ENCODE measurements around the gene SAMD4A. TPM values are rescaled to one million over a fixed set of nuclear protein-coding genes. Genes with fewer than 3 reads are reported as not detected.

SAMD4A gene
- total RNA-seq, 2 experiments from 2014 or later: 0.06 to 1.0 TPM

GRCh38 chr14:54610051-54610977 is 43.4 kb downstream of the SAMD4A start:
- intact Hi-C loops (cut with micrococcal nuclease; ENCODE audit: unreplicated experiment): no loop called here
- no TSS peak for BruUV-seq (replicated peaks)
- DNase-seq (ENCODE audit: low spot score): no peak
- Histone ChIP-seq H4K20me1 (ENCODE audit: insufficient read depth, low read length) (no peaks in the 10 kb centered on the region), H3K27ac (ENCODE audit: low read depth, low read length, poor library complexity, severe bottlenecking) (no peak overlapping the region), H3K9me2 (ENCODE audit: insufficient read depth, low read length) (no peaks in the 10 kb centered on the region), H2AFZ (ENCODE audit: low read length) (no peak overlapping the region), H3K36me3 (ENCODE audit: insufficient read depth, low read length) (no peaks in the 10 kb centered on the region), H3K9me3 (ENCODE audit: low read length) (no peaks in the 10 kb centered on the region), H3K4me3 (ENCODE audit: low read depth, low read length, poor library complexity, severe bottlenecking) (no peak overlapping the region), H3K79me2 (ENCODE audit: insufficient read depth, low read depth, low read length) (no peaks in the 10 kb centered on the region), H3K4me2 (ENCODE audit: low read length) (no peak overlapping the region), H3K4me1 (ENCODE audit: insufficient read depth, low read length, poor library complexity, severe bottlenecking) (no peaks in the 10 kb centered on the region)
- CTCF ChIA-PET (ENCODE audit: unreplicated experiment): no interaction called here
- TF ChIP-seq, protein P1, sequence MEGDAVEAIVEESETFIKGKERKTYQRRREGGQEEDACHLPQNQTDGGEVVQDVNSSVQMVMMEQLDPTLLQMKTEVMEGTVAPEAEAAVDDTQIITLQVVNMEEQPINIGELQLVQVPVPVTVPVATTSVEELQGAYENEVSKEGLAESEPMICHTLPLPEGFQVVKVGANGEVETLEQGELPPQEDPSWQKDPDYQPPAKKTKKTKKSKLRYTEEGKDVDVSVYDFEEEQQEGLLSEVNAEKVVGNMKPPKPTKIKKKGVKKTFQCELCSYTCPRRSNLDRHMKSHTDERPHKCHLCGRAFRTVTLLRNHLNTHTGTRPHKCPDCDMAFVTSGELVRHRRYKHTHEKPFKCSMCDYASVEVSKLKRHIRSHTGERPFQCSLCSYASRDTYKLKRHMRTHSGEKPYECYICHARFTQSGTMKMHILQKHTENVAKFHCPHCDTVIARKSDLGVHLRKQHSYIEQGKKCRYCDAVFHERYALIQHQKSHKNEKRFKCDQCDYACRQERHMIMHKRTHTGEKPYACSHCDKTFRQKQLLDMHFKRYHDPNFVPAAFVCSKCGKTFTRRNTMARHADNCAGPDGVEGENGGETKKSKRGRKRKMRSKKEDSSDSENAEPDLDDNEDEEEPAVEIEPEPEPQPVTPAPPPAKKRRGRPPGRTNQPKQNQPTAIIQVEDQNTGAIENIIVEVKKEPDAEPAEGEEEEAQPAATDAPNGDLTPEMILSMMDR (conservative IDR thresholded peaks at IDR 0.05; ENCODE audit: low read length): no peak
- no peak for TF ChIP-seq EZH2phosphoT487 (IDR thresholded peaks at IDR 0.05; ENCODE audit: borderline replicate concordance, low read depth, low read length)
- POLR2A ChIA-PET: interaction anchor here (1.0 kb wide), 1 partner anchor 12 kb away, joined by 3 read pairs; no protein-coding TSS in a partner anchor

DNA sequence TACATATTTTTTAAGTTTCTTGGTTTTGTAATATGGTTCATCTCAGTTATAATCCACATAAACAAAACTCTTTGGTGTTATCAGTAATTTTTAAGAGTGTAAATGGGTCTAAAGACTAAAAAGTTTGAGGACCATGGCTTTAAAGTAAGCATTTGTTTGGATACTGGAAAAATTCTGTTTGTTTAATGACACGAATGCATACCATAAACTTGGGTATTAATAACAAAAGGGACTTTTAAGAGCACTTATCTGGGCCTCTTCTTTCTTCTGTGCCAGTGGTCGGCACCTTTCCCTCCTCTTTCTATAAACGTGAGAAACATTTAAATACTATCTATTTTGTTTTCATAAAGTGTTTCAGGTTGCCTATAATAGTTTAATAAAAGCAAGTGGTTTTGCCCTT is 47.4 kb downstream of the SAMD4A start:
- POLR2A ChIA-PET: no interaction called here
- no peaks in the 10 kb centered on the region for H3K36me3 ChIP-seq (ENCODE audit: insufficient read depth, low read length)
- no peak for DNase-seq (ENCODE audit: low spot score)
- no peaks in the 10 kb centered on the region for H3K9me2 ChIP-seq (ENCODE audit: insufficient read depth, low read length)
- CTCF ChIA-PET (ENCODE audit: unreplicated experiment): no interaction called here
- no peak overlapping the region for H3K4me2 ChIP-seq (ENCODE audit: low read length)
- intact Hi-C loops (cut with micrococcal nuclease; ENCODE audit: unreplicated experiment): no loop called here
- no peak overlapping the region for H2AFZ ChIP-seq (ENCODE audit: low read length)
- TF ChIP-seq EZH2phosphoT487 (IDR thresholded peaks at IDR 0.05; ENCODE audit: borderline replicate concordance, low read depth, low read length): no peak
- H3K4me1 ChIP-seq (ENCODE audit: insufficient read depth, low read length, poor library complexity, severe bottlenecking): no peaks in the 10 kb centered on the region
- no TSS peak for BruUV-seq (replicated peaks)
- no peaks in the 10 kb centered on the region for H3K9me3 ChIP-seq (ENCODE audit: low read length)
- H4K20me1 ChIP-seq (ENCODE audit: insufficient read depth, low read length): no peaks in the 10 kb centered on the region
- no peaks in the 10 kb centered on the region for H3K79me2 ChIP-seq (ENCODE audit: insufficient read depth, low read depth, low read length)
- H3K27ac ChIP-seq (ENCODE audit: low read depth, low read length, poor library complexity, severe bottlenecking): no peak overlapping the region
- no peak overlapping the region for H3K4me3 ChIP-seq (ENCODE audit: low read depth, low read length, poor library complexity, severe bottlenecking)

GRCh38 chr14:54617467-54617866 is 50.5 kb downstream of the SAMD4A start:
- Histone ChIP-seq H4K20me1 (ENCODE audit: insufficient read depth, low read length) (no peaks in the 10 kb centered on the region), H3K4me3 (ENCODE audit: low read depth, low read length, poor library complexity, severe bottlenecking) (no peak overlapping the region), H3K79me2 (ENCODE audit: insufficient read depth, low read depth, low read length) (no peaks in the 10 kb centered on the region), H3K4me1 (ENCODE audit: insufficient read depth, low read length, poor library complexity, severe bottlenecking) (no peaks in the 10 kb centered on the region), H3K36me3 (ENCODE audit: insufficient read depth, low read length) (no peaks in the 10 kb centered on the region), H3K9me3 (ENCODE audit: low read length) (no peaks in the 10 kb centered on the region), H3K27ac (ENCODE audit: low read depth, low read length, poor library complexity, severe bottlenecking) (no peak overlapping the region), H2AFZ (ENCODE audit: low read length) (no peak overlapping the region), H3K4me2 (ENCODE audit: low read length) (no peak overlapping the region), H3K9me2 (ENCODE audit: insufficient read depth, low read length) (no peaks in the 10 kb centered on the region)
- DNase-seq (ENCODE audit: low spot score): no peak
- TF ChIP-seq EZH2phosphoT487 (IDR thresholded peaks at IDR 0.05; ENCODE audit: borderline replicate concordance, low read depth, low read length): no peak
- TF ChIP-seq, protein P1 (conservative IDR thresholded peaks at IDR 0.05; ENCODE audit: low read length): no peak
- ChIA-PET CTCF (ENCODE audit: unreplicated experiment) (no interaction called here), POLR2A (no interaction called here)
- no TSS peak for BruUV-seq (replicated peaks)
- intact Hi-C loops (cut with micrococcal nuclease; ENCODE audit: unreplicated experiment): no loop called here
